Osteocyte (in vitro differentiated cells): ENCODE measurements around the gene DNAJC13. TPM values are rescaled to one million over a fixed set of nuclear protein-coding genes. Genes with fewer than 3 reads are reported as not detected.

Source experiments
- DNase-seq: peaks from one replicate; pipeline ENCODE4 v3.0.0; 2021; ENCODE audit warnings: mixed read lengths; ENCODE audit not compliant: unreplicated experiment; ENCODE audit errors: extremely low spot score
- H3K27ac Mint-ChIP-seq: one replicate; pipeline ENCODE4 v1.8.0; 2021; ENCODE audit warnings: mild to moderate bottlenecking, mixed read lengths; ENCODE audit not compliant: unreplicated experiment
- H3K27me3 Mint-ChIP-seq: one replicate; pipeline ENCODE4 v1.8.0; 2021; ENCODE audit warnings: mixed read lengths; ENCODE audit not compliant: unreplicated experiment
- H3K36me3 Mint-ChIP-seq: one replicate; pipeline ENCODE4 v1.8.0; 2021; ENCODE audit warnings: mixed read lengths; ENCODE audit not compliant: unreplicated experiment
- H3K4me1 Mint-ChIP-seq: one replicate; pipeline ENCODE4 v1.8.0; 2021; ENCODE audit warnings: mixed read lengths; ENCODE audit not compliant: unreplicated experiment
- H3K4me3 Mint-ChIP-seq: one replicate; pipeline ENCODE4 v1.8.0; 2021; ENCODE audit warnings: mild to moderate bottlenecking, moderate library complexity, mixed read lengths; ENCODE audit not compliant: unreplicated experiment
- H3K9me3 Mint-ChIP-seq: one replicate; pipeline ENCODE4 v1.8.0; 2021; ENCODE audit warnings: mixed read lengths; ENCODE audit not compliant: unreplicated experiment
- total RNA-seq: library from RNA; stranded (reverse); gene quantifications from 2 replicates; pipeline ENCODE4 v1.2.1, GENCODE V29; 2021
- TF ChIP-seq, protein P1 (sequence below): fragments of 200-600 bp; sonication (generic); IDR thresholded peaks from 2 replicates; pipeline ENCODE4 v1.5.0; 2021; ENCODE audit warnings: antibody characterized with exemption, mild to moderate bottlenecking, moderate library complexity

DNAJC13 gene
- total RNA-seq, 1 donor from 2014 or later, result 57.1 TPM

DNA sequence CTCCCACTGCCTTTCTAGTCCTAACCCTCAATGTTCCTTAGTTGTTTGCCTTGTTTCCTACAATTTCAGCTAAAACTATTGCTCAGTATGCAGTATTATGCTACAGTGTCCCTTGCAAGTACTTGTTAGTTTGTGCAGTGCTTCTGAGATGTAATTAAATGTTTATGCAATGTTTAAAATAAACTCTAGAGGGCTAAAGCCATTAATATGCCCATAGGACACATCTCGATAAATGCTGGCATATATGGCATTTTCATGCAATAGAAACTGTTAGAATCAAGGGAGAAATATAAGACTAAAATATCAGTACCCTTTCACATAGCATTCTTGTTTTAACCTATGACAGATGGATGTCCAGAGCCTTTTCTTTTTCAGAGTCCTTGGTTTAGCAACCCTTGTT lies 120.0 kb downstream of the DNAJC13 start:
- H3K4me3 Mint-ChIP-seq, result no peak overlapping the region
- no peak for DNase-seq
- no peaks in the 10 kb centered on the region for H3K9me3 Mint-ChIP-seq
- H3K36me3 Mint-ChIP-seq, result peaks cover 29% of the 10 kb centered on the region
- H3K27ac Mint-ChIP-seq, result no peak overlapping the region
- no peaks in the 10 kb centered on the region for H3K27me3 Mint-ChIP-seq
- H3K4me1 Mint-ChIP-seq, result peaks cover 10% of the 10 kb centered on the region
- TF ChIP-seq, protein P1, sequence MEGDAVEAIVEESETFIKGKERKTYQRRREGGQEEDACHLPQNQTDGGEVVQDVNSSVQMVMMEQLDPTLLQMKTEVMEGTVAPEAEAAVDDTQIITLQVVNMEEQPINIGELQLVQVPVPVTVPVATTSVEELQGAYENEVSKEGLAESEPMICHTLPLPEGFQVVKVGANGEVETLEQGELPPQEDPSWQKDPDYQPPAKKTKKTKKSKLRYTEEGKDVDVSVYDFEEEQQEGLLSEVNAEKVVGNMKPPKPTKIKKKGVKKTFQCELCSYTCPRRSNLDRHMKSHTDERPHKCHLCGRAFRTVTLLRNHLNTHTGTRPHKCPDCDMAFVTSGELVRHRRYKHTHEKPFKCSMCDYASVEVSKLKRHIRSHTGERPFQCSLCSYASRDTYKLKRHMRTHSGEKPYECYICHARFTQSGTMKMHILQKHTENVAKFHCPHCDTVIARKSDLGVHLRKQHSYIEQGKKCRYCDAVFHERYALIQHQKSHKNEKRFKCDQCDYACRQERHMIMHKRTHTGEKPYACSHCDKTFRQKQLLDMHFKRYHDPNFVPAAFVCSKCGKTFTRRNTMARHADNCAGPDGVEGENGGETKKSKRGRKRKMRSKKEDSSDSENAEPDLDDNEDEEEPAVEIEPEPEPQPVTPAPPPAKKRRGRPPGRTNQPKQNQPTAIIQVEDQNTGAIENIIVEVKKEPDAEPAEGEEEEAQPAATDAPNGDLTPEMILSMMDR, result no peak

DNA sequence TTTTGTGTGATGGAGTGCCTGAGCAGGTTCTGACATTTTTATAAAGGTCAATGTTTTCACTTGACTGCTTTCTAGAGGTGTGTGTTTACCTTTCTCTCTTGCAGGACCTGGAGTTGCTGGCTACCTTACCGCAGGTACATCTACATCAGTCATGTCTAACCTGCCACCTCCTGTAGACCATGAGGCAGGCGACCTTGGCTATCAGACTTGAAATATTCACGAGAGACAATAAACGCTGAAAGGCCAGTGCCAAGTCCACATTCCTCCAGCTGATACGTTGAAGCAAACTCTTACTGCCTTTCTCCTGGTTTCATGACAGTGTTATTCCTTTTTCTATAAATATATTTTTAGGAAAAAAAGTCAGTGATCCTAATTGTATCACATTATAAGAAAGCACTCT lies 120.8 kb downstream of the DNAJC13 start:
- no peaks in the 10 kb centered on the region for H3K27me3 Mint-ChIP-seq
- H3K4me1 Mint-ChIP-seq, result peaks cover 18% of the 10 kb centered on the region
- H3K9me3 Mint-ChIP-seq, result no peaks in the 10 kb centered on the region
- no peak overlapping the region for H3K27ac Mint-ChIP-seq
- H3K36me3 Mint-ChIP-seq, result peaks cover 29% of the 10 kb centered on the region
- TF ChIP-seq, protein P1, result no peak
- DNase-seq, result no peak
- no peak overlapping the region for H3K4me3 Mint-ChIP-seq

DNA sequence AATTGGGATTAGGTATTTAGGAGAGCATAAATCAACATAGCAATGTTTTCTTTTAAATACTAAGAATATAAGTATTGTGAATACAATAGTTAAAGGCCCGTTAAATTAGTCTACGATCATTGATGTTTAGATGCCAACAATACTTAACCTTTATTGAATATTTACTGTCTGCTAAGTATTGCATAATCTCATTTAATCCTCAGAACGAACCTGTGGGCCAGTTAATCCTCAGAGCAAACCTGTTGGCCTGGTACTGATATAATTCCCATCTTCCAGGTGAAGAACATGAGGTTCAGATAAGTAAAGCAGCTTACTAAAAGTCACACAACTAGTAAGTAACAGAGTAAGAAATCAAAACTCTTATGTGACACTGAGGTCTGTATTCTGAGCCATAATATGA lies 122.4 kb downstream of the DNAJC13 start:
- Mint-ChIP-seq H3K27me3 (no peaks in the 10 kb centered on the region), H3K4me3 (no peak overlapping the region), H3K4me1 (peaks cover 29% of the 10 kb centered on the region), H3K9me3 (no peaks in the 10 kb centered on the region), H3K27ac (no peak overlapping the region), H3K36me3 (peaks cover 27% of the 10 kb centered on the region)
- no peak for DNase-seq
- TF ChIP-seq, protein P1, result no peak

DNA sequence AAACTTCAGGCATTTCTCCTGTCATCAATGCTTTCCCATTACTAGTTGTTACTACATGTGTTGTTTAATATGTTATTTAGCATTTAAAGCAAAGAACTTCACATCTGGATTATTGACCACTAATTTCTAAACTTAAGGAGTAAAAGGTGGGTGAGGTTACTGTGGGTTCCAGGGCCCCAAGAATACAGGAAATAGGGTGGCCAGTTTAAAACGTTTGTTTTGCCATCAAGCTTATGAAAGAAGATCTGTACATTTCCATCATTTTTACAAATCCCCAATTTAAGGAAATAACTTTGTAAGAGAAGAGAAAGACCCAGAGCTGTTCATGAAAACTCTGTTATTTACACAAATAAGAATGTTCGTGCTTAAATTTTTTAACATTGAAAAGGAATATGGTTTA lies 125.3 kb downstream of the DNAJC13 start:
- Mint-ChIP-seq H3K4me1 (peaks cover 33% of the 10 kb centered on the region), H3K36me3 (peaks cover 23% of the 10 kb centered on the region), H3K9me3 (no peaks in the 10 kb centered on the region), H3K27ac (peak overlapping the region; percentile 37), H3K27me3 (no peaks in the 10 kb centered on the region), H3K4me3 (no peak overlapping the region)
- TF ChIP-seq, protein P1, result no peak
- no peak for DNase-seq

DNA sequence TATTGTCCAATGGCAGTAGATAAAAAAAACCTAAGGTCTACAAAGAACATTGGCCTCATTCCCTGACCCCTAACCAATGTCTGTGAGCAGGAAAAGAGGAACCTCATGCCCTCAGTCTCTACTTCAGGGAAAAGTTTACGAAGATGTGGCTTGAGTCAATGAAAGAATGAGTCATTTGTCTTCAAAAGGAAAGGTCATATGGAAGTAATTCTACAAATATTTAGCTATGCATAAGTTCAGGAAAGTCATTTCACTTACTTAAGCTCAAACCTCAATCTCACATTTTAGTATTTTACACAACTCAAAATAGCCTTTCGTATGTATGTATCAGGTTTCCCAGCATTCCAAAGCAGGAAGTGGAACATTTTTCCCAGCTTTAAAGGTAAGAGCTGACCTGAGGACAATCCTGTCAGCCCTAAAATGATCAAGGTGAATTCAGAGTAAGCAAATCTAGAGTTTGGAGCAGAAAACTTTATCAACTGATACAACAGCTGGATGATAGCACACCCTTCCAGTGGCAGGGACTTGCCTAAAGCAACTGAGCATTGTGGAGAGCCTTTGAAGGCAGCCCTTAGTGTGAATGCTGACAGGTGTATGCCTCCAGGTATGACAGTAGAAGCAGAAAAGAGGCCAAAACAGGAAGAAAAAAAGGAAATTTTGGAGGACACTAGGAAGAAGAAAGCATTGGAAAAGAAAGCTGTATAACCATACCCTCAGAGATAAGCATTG lies 125.9 kb downstream of the DNAJC13 start:
- H3K27ac Mint-ChIP-seq, result peak overlapping the region; percentile 37
- H3K9me3 Mint-ChIP-seq, result no peaks in the 10 kb centered on the region
- H3K36me3 Mint-ChIP-seq, result peaks cover 19% of the 10 kb centered on the region
- peaks cover 33% of the 10 kb centered on the region for H3K4me1 Mint-ChIP-seq
- no peak for DNase-seq
- no peaks in the 10 kb centered on the region for H3K27me3 Mint-ChIP-seq
- TF ChIP-seq, protein P1, result no peak
- H3K4me3 Mint-ChIP-seq, result no peak overlapping the region
